ENCODE data around the gene SULT1B1. TPM values are rescaled to one million over a fixed set of nuclear protein-coding genes. Genes with fewer than 3 reads are reported as not detected.

SULT1B1 gene
- total and polyA plus RNA-seq, 2 of the 8 experiments (the other 6 are each of a cell fraction or from before 2014, with no cell fraction given) = not detected

GRCh38 chr4:69713593-69713992, 46.8 kb downstream of the SULT1B1 start (continued):
- no peak for TF ChIP-seq CREB1 (IDR thresholded peaks at IDR 0.05)

- Histone ChIP-seq H3K4me3 (ENCODE audit: extremely low read depth in 1 of 4, insufficient read depth in 2 of 4, low read depth in 3 of 4, low read length in 4 of 4) (no peak overlapping the region), H3K27ac (ENCODE audit: low read depth, low read length) (no peak overlapping the region), H3K79me1 (ENCODE audit: low read depth, low read length) (no peaks in the 10 kb centered on the region), H3K27me3 (replicated peaks in 1 of 4; ENCODE audit: control insufficient read depth in 3 of 4, extremely low read depth in 1 of 4, insufficient read depth in 3 of 4, low read length in 3 of 4) (no peaks in the 10 kb centered on the region), H3K4ac (replicated peaks; ENCODE audit: insufficient read length, low read depth, low read length) (no peak overlapping the region), H3K23ac (ENCODE audit: insufficient read length) (no peak overlapping the region), H3K9me3 (ENCODE audit: insufficient read depth in 2 of 2, low read depth in 1 of 2, low read length in 1 of 2) (peaks cover 6 to 7% of the 10 kb centered on the region in 2 experiments; a peak in 1 of 4 replicates), H2BK120ac (replicated peaks; ENCODE audit: low read depth, low read length) (no peak overlapping the region), H2BK5ac (ENCODE audit: low read depth, low read length) (no peak overlapping the region), H2AFZ (ENCODE audit: low read length) (no peak overlapping the region), H4K91ac (replicated peaks; ENCODE audit: insufficient read length, low read length) (no peak overlapping the region), H3K56ac (replicated peaks; ENCODE audit: insufficient read length, low read depth, low read length) (no peak overlapping the region), H3K36me3 (ENCODE audit: control insufficient read depth in 2 of 4, insufficient read depth in 4 of 4, low read length in 3 of 4) (no peaks in the 10 kb centered on the region), H4K20me1 (replicated peaks in 1 of 2; ENCODE audit: control insufficient read depth in 1 of 2, insufficient read depth in 2 of 2, low read length in 2 of 2) (no peaks in the 10 kb centered on the region), H3K14ac (ENCODE audit: insufficient read length) (no peak overlapping the region), H3K79me2 (ENCODE audit: control insufficient read depth in 1 of 2, insufficient read depth in 2 of 2, low read length in 2 of 2) (no peaks in the 10 kb centered on the region), H3K4me1 (replicated peaks in 1 of 4; ENCODE audit: control insufficient read depth in 3 of 4, insufficient read depth in 4 of 4, low read length in 3 of 4) (no peaks in the 10 kb centered on the region), H3K9ac (replicated peaks in 1 of 4; ENCODE audit: extremely low read depth in 1 of 4, low read depth in 3 of 4, low read length in 3 of 4) (no peak overlapping the region), H2BK15ac (ENCODE audit: low read length) (no peak overlapping the region), H4K8ac (ENCODE audit: extremely low read depth, insufficient read depth, low read length) (no peak overlapping the region), H3K18ac (ENCODE audit: extremely low read depth, low read length) (no peak overlapping the region), H2AK5ac (ENCODE audit: low read depth, low read length) (no peak overlapping the region), H3K4me2 (ENCODE audit: insufficient read depth in 1 of 2, low read depth in 2 of 2, low read length in 2 of 2) (no peak overlapping the region), H3K23me2 (ENCODE audit: low read depth, low read length) (no peaks in the 10 kb centered on the region), H2BK12ac (ENCODE audit: low read depth, low read length) (no peak overlapping the region), H2BK20ac (ENCODE audit: low read length) (no peak overlapping the region), H4K5ac (ENCODE audit: insufficient read length, low read depth, low read length) (no peak overlapping the region)
- TF ChIP-seq CHD2 (IDR thresholded peaks at IDR 0.05; ENCODE audit: low read length) = no peak
- no peak for TF ChIP-seq JUN (IDR thresholded peaks at IDR 0.05; ENCODE audit: low read depth, low read length)
- no peak for TF ChIP-seq TBP (IDR thresholded peaks at IDR 0.05; ENCODE audit: low read depth, low read length)
- TF ChIP-seq JUND (IDR thresholded peaks at IDR 0.05; ENCODE audit: low read length) = no peak
- TF ChIP-seq BCL11A (IDR thresholded peaks at IDR 0.05; ENCODE audit: low read depth in 2 of 2, low read length in 2 of 2) = no peak
- no peak for TF ChIP-seq EGR1 (IDR thresholded peaks at IDR 0.05; ENCODE audit: borderline replicate concordance, low read depth, low read length)
- no peak for TF ChIP-seq SAP30 (IDR thresholded peaks at IDR 0.05; ENCODE audit: insufficient read depth, insufficient replicate concordance, low read length)
- TF ChIP-seq ZNF274 (IDR thresholded peaks at IDR 0.05; ENCODE audit: borderline replicate concordance, extremely low read depth, low read length) = no peak
- no peak for TF ChIP-seq BACH1 (IDR thresholded peaks at IDR 0.05; ENCODE audit: low read length)
- no peak for TF ChIP-seq ASH2L (IDR thresholded peaks at IDR 0.05; ENCODE audit: low read length)
- no peak for TF ChIP-seq TAF1 (IDR thresholded peaks at IDR 0.05; ENCODE audit: low read depth, low read length)
- TF ChIP-seq SIN3A (conservative IDR thresholded peaks at IDR 0.05 in 1 of 2, IDR thresholded peaks at IDR 0.05 in 1 of 2; ENCODE audit: low read depth in 1 of 2, low read length in 2 of 2) = no peak
- TF ChIP-seq BRCA1 (IDR thresholded peaks at IDR 0.05; ENCODE audit: low read depth, low read length) = no peak
- no peak for TF ChIP-seq SRF (IDR thresholded peaks at IDR 0.05; ENCODE audit: low read depth, low read length)
- FAIRE-seq (no peak), DNase-seq (ENCODE audit: low read depth in 1 of 2, low spot score in 2 of 2) (no peak)
- WGBS, 2 experiments (ENCODE audit: extremely low coverage in 1 of 2, insufficient coverage in 1 of 2, insufficient read length in 1 of 2, insufficient replicate concordance in 2 of 2, low coverage in 1 of 2, low lambda C conversion rate in 2 of 2, missing lambda C conversion rate in 1 of 2) = 84% methylated on average over 2 of the region's 2 CpGs; no CpG with 5 or more reads in 1 of the 2 experiments
- ChIA-PET POLR2A (ENCODE audit: partially characterized antibody) (no interaction called here), CTCF (ENCODE audit: partially characterized antibody) (no interaction called here)
Measured at GRCh38 chr4:69710580-69710979, 49.8 kb downstream of the SULT1B1 start.
